HG03521 (cell line): ENCODE data around the gene SLAMF9.

Source experiments
- ATAC-seq: cut with Tn5 transposase; IDR thresholded peaks from one replicate; pipeline ENCODE4 v1.9.1; 2021; ENCODE audit warnings: mild to moderate bottlenecking, moderate library complexity; ENCODE audit not compliant: unreplicated experiment

The SLAMF9 gene

GRCh38 chr1:159977364-159978106, 23.5 kb upstream of the SLAMF9 start:
- ATAC-seq, result no peak

- no peak for ATAC-seq
These were observed 20.4 kb upstream of the SLAMF9 start for GRCh38 chr1:159974350-159974965.

- ATAC-seq, result no peak
These were observed 19.4 kb upstream of the SLAMF9 start for GRCh38 chr1:159973350-159973940.

- ATAC-seq, result no peak
These were observed 18.6 kb upstream of the SLAMF9 start for GRCh38 chr1:159972443-159973205.

GRCh38 chr1:159970932-159971342, 16.9 kb upstream of the SLAMF9 start:
- ATAC-seq, result no peak

GRCh38 chr1:159968901-159969300, 14.9 kb upstream of the SLAMF9 start:
- no peak for ATAC-seq

GRCh38 chr1:159965263-159965662, 11.2 kb upstream of the SLAMF9 start:
- ATAC-seq, result no peak

- ATAC-seq, result no peak
These were observed 10.1 kb upstream of the SLAMF9 start for GRCh38 chr1:159964144-159964543.

GRCh38 chr1:159962176-159962575, 8.1 kb upstream of the SLAMF9 start:
- ATAC-seq, result no peak

GRCh38 chr1:159961636-159962035, 7.6 kb upstream of the SLAMF9 start:
- ATAC-seq, result no peak

- no peak for ATAC-seq
These were observed 6.8 kb upstream of the SLAMF9 start for GRCh38 chr1:159960721-159961381.

- no peak for ATAC-seq
These were observed 5.4 kb upstream of the SLAMF9 start for GRCh38 chr1:159959451-159959850.

- no peak for ATAC-seq
These were observed 4.8 kb upstream of the SLAMF9 start for GRCh38 chr1:159958719-159959380.

- no peak for ATAC-seq
These were observed 3.8 kb upstream of the SLAMF9 start for GRCh38 chr1:159957824-159958268.

GRCh38 chr1:159955456-159955855, 1.4 kb upstream of the SLAMF9 start:
- no peak for ATAC-seq

- no peak for ATAC-seq
These were observed 1.1 kb downstream of the SLAMF9 start for GRCh38 chr1:159952932-159953331.

- no peak for ATAC-seq
These were observed 2.5 kb downstream of the SLAMF9 start for GRCh38 chr1:159951551-159951950.

GRCh38 chr1:159951016-159951415, 3.0 kb downstream of the SLAMF9 start:
- no peak for ATAC-seq

- ATAC-seq, result no peak
These were observed 4.1 kb downstream of the SLAMF9 start for GRCh38 chr1:159949981-159950381.

- ATAC-seq, result no peak
These were observed 4.9 kb downstream of the SLAMF9 start for GRCh38 chr1:159949123-159949522.
